SHP77 (cell line): ENCODE data around the gene MB21D2.
"Not testable (repeated sequence)": the region's sequence is repeated elsewhere in the genome, so short reads cannot be mapped to it uniquely, and the experiment has no call there.

Experiments
- DNase-seq, 2 experiments: peaks; one replicate each; lab custom pipeline; 2025; lab: John Stamatoyannopoulos, UW

MB21D2 gene, protein sequence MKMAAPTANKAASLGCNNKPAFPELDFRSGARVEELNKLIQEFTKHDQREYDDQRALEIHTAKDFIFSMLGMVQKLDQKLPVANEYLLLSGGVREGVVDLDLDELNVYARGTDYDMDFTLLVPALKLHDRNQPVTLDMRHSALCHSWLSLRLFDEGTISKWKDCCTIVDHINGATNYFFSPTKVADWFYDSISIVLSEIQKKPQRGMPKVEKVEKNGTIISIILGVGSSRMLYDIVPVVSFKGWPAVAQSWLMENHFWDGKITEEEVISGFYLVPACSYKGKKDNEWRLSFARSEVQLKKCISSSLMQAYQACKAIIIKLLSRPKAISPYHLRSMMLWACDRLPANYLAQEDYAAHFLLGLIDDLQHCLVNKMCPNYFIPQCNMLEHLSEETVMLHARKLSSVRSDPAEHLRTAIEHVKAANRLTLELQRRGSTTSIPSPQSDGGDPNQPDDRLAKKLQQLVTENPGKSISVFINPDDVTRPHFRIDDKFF

DNA sequence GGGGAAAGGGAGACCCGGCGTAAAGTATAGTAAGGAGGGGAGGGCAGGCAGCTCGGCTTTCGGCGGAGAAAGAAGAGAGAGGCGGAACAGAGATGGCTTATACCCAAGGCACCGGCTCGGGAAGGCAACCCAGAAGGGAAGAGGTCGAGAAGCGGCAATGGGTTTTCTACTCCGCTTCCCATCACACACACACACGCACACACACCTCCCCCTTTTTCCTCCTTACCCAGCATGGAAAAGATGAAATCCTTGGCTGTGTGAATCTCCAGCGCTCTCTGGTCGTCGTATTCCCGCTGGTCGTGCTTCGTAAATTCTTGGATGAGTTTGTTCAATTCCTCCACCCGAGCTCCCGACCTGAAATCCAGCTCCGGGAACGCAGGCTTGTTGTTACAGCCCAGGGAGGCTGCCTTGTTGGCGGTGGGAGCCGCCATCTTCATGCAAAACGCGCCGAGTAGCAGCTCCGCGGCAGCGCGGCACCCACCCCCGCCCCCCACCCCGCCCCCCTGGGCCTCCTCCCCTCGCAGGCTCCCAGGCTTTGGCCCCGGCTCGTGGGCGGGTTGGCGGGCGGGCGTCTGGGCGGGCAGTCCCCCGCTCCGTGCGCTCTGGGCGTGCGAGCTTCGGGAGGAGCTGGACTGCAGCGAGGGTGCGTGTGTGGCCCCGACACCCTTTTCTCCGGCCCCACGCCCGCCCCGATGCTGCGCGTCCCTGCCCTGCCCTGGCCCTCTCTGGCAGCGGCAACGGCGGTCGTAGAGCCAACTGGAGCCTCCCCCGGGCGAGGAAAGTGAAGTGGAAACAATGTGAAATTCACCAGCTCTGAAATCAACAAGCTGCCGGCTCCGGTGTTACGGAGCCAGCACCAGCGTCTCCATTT lies at the start of gene MB21D2:
MB21D2 (minus strand) TSS at position 453 of the 871 bp plus-strand sequence; CDS start at position 437, 16 bp downstream.
- peak; percentile 19 to 49 for DNase-seq

DNA sequence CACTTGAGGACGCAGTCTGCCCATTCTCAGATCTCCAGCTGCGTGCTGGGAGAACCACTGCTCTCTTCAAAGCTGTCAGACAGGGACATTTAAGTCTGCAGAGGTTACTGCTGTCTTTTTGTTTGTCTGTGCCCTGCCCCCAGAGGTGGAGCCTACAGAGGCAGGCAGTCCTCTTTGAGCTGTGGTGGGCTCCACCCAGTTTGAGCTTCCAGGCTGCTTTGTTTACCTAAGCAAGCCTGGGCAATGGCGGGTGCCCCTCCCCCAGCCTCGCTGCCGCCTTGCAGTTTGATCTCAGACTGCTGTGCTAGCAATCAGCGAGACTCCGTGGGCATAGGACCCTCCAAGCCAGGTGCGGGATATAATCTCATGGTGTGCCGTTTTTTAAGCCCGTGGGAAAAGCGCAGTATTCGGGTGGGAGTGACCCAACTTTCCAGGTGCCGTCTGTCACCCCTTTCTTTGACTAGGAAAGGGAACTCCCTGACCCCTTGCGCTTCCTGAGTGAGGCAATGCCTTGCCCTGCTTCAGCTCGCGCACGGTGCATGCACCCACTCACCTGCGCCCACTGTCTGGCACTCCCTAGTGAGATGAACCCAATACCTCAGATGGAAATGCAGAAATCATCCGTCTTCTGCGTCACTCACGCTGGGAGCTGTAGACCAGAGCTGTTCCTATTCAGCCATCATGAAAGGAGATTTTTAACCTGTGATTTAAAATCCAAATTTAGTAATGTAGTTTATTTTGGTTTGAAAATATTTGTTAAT lies 47.5 kb upstream of the MB21D2 start:
- not testable (repeated sequence) for DNase-seq

DNA sequence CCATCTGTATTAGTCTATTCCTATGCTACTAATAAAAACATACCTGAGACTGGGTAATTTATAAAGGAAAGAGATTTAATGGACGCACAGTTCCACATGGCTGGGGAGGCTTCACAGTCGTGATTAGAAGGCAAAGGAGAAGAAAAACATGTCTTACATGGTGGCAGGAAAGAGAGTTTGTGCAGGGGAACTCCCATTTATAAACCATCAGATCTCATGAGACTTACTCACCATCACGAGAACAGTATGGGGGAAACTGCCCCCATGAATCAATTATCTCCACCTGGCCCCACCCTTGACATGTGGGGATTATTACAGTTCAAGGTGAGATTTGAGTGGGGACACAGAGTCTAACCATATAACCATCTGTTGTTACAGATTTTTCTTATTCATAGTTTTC lies 42.1 kb upstream of the MB21D2 start:
- no peak for DNase-seq

DNA sequence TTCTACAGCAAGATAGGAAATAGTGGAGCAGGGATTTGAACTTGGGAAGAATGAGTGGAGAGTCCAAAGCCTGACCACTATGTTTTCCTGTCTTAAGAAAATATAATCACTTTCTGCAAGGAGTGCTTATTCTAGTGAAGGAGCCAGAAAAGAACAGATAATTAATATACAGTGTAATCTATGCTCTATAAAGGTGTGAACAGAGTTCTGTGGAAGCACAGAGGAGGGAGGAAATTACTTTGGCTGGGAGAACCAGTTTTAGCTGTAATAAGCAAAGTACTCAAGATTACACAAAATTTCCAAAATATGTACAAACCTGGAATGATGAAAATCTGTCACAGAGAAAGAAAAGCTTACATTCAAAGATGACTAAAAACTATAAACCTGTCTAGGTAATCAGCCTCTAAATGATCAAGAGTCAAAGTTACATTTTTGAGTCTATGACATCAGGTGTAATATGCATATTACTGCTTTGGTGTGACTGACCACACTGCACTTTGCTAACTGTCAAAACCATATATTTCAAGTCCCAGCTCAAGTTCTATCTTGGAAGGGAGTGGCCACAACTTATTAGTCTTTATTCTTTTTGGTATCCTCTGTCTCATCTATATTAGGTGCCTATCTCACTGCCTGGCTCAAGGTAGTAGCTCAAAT lies 40.7 kb upstream of the MB21D2 start:
- DNase-seq = no peak

DNA sequence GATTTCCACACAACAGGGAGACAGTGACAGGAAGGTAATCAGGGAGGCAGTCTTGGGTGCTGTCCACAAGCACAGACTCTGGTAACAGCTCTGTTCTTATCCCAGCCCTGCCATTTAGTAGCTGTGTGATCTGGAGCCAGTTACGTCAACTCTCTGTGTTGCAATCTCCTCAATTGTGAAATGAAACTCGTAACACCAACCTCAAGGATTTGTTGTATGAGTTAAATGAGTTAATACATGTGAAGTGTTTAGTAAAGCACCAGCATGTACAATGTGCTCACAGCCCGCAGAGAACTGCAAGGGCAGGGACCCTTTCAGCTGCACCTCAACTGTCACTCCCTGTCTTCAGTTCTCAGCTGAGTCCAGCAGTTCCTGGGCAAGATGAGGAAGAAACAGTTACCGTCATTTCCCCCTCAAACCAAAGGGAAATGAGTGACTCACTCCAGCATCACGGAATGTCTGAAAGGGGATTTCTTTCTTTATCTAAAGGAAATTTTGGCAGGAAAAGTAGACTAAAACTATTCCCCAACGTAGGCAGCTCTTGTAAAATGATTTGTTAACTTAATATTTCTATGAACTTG lies 39.9 kb upstream of the MB21D2 start:
- no peak for DNase-seq

DNA sequence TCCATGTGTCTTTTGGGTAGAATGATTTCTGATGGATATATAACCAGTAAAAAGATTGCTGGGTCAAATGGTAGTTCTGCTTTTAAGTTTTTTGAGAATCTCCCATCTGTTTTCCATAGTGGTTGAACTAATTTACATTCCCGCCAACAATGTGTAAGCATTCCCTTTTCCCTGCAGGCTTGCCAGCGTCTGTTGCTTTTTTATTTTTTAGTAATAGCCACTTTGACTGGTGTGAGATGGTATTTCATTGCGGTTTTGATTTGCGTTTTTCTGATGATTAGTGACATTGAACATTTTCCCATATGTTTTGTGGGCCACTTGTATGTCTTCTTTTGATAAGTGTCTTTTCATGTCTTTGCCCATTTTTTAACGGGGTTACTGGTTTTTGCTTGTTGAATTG lies 36.3 kb upstream of the MB21D2 start:
- no peak for DNase-seq

DNA sequence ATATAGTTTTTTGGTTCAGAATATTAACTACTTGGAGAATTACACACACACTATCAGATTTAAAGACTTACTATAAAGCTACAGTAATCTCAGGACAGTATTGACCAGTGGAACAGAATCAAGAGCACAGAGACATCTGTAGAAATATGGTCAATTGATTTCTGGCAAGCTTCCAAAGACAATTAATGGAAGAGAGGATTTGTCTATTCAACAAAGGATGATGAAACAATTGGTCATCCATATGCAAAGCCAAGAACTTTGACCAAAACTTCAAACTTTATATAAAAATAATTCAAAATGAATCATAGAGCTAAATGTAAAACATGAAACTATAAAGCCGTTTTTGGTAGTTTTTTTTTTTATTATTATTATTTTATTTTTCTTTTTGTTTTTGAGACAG lies 29.8 kb upstream of the MB21D2 start:
- no peak for DNase-seq

DNA sequence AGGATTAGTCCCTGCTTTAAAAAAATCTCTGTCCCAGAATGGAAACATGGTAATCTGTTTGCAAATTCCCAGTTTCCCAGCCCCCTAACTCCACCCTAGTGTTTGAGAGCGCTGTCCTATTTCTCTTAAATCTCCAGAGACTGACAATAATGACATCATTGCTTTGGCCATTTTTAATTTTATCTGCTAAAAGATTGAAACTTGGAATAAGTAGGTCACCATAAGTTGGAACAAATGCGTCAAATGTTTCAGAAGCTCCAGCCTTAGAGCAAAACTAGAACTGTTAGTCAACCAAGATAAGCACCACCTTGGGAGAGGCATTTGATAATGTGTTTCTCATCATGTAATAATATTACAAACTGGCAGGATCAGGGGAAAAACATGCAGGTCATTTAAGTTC lies 25.7 kb upstream of the MB21D2 start:
- DNase-seq = no peak

DNA sequence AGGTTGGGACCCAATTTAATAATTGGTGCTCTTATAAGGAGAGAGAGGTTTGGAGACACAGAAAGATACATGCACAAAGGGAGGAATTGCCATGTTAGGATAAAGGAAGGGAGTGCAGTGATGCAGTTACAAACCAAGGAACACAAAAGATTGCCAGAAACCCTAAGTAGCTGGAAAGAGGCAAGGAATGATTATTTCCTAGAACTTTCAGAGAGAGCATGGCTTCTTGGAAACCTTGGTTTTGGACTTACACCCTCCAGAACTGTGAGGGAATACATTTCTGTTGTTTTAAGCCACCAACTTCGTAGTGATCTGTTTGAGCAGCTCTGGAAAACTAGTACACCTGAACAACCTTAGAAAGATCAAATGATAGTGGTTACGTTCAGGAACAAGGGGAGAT lies 25.0 kb upstream of the MB21D2 start:
- DNase-seq = no peak

DNA sequence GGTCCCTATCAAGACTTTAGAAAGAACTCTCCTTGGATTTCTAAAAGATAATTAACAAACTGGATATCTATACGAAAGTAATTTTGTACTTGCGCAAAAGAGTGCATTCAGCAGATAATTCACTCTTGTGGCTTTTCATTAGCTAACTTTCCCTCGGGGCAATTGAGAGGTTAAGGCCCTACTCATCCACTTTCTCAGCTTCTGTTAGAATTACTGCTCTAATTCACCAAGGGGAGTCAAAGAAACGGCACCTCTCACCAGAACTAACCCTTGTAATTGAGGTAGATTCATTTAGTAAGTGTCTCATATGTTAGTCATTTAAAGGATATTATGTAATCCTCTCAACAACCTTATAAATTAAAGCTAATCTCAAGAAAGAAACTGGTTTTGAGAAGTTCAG lies 22.5 kb upstream of the MB21D2 start:
- no peak for DNase-seq

DNA sequence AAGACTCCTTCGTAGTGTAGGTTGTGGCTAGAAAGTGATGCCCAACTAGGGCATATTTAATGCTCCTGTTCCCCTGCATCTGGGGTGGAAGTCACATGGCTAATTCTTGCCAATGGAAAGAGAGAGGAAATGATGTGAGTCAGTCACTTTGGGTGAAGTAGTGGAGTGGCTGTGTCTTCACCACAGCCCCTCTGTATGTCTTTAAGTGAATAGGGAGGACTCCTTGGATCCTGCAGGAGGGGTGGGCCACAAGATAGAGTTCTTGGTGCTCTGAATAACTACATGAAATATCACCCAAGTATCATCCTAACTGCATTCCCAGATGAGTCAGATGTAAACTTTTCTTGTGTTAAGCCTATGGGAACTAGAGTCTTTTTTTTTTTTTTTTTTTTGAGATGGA lies 17.8 kb upstream of the MB21D2 start:
- DNase-seq = no peak

DNA sequence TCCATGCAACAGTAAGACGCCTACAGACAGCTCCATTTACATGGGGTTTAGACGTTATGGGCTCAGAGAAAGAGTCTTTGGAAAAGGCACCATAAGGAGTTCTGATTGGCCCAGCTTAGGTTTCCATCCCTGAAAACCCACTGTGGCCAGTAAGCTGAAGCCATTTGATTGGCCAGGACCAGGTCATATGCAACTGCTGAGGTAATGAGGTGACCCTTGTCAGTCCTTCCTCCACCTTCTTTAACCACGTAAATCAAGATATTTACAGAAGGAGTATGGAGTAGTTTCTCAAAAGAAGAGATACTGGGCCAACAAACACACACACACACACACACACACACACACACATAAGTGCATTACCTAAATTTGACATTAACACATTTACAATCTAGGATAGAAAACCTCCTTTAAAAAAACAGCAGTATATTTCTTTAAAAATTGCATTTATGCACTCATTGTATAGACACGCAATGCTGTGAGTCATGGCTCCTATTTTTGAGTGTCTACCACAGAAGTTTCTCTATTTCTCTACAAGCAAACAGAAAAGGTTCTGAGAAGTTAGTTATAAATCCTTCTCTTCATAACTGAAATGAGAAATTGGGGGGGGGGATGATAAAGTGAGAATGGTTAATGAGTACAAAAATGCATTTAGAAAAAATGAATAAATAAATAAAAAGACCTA lies 16.3 kb upstream of the MB21D2 start:
- DNase-seq = no peak

DNA sequence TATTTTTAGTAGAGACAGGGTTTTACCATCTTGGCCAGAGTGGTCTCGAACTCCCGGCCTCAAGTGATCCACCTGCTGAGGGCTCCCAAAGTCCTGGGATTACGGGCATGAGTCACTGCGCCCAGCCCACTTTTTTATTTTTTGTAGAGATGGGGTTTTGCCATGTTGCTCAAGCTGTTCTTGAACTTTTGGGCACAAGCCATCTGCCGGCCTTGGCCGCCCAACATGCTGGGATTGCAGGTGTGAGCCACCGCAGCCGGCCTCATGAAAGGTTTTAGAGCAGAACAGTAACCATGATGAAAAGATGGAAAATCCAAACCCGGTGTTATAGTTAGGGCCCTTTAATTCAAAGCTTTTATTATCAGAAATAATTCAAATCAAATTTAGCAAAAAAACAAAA lies 15.6 kb upstream of the MB21D2 start:
- DNase-seq = no peak

DNA sequence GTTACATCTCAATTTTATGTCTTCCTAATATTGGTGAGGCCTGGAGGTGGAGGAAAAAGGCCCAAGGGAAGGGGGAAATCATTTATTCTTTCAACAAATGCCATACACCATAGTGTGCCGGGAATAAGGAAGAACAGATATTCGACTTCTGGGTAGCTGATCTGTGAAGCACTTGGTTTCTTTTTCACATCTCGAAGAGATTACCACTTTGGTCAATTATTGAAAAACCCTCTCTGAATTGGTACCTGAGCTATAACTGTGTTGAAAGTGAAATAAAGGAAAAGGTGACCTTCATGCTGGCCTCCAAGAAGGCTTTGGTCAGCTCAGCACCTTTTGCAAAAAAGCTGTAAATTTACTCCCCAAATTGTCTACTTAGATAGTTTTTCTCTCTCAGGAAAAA lies 14.2 kb upstream of the MB21D2 start:
- no peak for DNase-seq

DNA sequence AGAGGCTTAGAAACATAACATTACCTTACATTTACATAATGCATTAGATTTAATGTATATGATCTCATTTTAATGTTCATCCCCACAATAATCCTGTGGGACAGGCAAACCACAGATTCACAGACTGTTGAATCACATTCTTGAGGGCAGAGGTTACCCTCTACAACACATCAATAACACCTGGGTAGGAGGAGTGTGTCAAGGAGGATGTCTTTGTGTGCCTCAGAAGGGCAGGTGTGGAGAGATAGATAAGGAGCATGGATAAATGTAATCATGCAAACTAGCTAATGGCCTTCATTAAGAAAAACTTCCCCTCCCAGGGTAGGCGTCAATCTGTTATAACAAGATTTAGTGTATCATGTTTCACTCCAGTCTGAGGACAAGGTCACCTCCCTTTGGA lies 12.9 kb upstream of the MB21D2 start:
- no peak for DNase-seq

DNA sequence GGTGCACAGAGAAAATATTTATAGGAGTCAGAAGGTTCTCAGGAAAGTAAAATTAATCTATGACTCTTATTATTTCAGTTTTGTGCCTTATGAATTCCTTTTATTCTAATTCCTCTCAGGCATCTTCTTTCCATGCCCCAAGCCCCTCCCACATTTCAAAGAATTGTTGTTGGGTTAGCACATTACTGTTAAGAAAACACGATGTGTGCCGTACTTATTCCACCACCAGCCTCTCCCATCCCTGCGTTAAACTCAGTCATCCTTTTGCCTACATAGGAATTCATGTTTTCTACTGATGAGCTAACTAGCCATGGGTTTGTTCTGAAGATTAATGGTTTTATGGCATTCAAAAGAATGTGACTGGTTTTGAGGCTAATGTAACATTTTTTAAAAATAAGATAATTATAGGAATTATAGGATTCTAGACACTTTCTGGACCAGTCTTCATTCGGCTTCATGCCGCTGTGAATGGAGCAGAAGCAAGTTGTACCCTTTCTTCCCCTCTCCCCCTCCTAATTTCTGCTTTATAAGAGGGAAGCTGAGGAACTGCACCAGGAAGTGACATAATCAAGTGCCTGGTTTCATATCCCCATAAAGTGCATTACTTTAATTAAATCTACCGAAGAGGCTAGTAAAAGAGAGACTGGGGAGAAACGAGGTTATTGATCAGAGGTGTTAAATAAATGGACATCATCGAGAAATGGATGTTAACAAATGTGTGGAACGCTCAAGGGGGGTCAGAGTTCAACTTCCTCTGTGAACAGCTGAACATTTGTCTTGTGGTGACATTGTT lies 12.3 kb upstream of the MB21D2 start:
- DNase-seq = no peak

DNA sequence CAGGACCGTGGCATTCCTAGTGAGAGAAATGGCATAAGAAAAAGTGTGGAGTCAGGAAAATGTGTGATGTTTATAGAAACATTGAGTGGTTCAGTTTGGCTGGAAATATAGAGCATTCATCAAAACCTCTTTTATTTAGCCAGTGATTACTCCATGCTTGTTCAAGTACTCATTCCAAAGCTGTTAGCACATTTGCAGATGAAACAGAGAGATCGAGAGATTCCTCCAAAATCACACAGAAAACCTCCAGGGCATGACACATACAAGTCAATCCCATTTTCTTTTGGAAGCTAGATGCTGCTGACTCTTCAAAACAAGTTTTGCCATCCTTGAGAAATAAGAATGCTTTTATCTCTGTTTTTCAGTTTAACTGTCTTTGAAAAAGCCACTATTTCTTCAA lies 11.5 kb upstream of the MB21D2 start:
- DNase-seq = no peak

DNA sequence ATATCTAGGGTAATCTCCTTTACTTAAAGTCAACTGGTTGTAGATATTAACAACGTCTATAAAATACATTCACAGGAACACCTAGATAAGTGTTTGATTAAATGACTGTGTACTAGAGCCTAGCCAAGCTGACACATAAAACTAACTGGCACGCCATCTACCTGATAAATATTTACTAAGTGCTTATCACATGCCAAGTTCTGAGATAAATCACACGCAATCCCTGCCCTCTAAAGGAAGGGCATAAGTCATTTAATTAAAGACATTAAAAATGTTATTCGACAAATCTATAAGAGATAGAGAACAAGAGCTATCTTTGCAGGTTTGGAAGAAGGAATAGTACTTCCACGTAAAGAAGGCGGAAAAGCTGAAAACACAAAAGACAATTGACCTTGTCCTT lies 11.1 kb upstream of the MB21D2 start:
- peak in 1 of 2 experiments; percentile 10 for DNase-seq

DNA sequence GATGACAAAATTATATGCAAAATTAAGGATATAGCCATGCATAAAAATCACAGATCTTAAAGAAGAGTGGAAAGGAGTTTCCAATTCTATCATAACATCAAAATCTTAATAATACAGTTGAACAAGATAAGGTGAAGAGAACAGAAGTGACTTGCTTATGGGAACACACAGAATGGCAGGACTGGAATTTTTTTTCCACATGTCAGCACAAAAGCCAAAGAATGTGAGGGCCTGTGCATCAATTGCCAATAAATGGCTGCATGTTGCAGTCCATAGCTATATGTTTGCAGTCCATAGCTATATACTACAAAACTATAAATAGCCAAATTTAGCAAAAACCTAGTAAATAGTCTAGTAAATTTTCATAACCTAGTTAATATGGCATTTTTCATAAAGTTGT lies 10.4 kb upstream of the MB21D2 start:
- DNase-seq = no peak

DNA sequence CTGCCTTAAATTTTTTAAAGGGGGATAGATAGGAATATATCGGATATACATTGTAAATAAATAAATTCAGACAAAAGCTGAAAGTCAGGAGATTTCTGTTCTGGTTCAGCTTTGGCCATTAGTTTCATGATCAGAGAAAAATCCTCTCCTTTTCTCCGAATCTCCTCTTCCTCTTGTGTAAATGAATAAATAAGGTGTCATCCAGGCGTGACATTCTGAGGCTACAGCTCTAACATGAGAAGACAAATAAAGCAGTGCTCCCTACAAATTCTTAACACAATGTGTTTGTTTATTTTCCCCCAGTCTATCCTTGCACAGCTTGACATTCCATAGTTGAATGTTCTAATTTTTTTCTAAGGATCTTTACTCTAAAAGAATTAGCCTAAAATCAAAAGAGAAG lies 9.4 kb upstream of the MB21D2 start:
- no peak for DNase-seq
